Left ventricle myocardium superior (tissue), 1 donor: ENCODE measurements around the gene ATP6V0E2. TPM values are rescaled to one million over a fixed set of nuclear protein-coding genes. Genes with fewer than 3 reads are reported as not detected.
"Not testable (repeated sequence)": the region's sequence is repeated elsewhere in the genome, so short reads cannot be mapped to it uniquely, and the experiment has no call there.

Experiments used
- ATAC-seq: fragments of 200-7000 bp; cut with Tn5 transposase; one replicate; pipeline ENCODE4 v1.9.1; 2020; ENCODE audit warnings: mild to moderate bottlenecking, moderate library complexity
- DNase-seq: peaks from one replicate; pipeline ENCODE4 v3.0.0-alpha.2; 2020
- intact Hi-C: fragments of 100-400 bp; cut with micrococcal nuclease; formaldehyde crosslinking; loops from one replicate; pipeline ENCODE4 v1.11.0; 2022
- total RNA-seq: library from RNA; stranded (reverse); fragmentation: NEBNext Ultra II Directional; extraction: Animal tissue kit (Norgen Biotek cat#: 25700); gene quantifications from one replicate; pipeline ENCODE4 v1.2.1, GENCODE V29; 2021
- donor health status: DM: no; HTN: yes; CAD: no; lungs with severe emphysema.

ATP6V0E2 gene
- total RNA-seq, 1 donor from 2014 or later = 168 TPM

DNA sequence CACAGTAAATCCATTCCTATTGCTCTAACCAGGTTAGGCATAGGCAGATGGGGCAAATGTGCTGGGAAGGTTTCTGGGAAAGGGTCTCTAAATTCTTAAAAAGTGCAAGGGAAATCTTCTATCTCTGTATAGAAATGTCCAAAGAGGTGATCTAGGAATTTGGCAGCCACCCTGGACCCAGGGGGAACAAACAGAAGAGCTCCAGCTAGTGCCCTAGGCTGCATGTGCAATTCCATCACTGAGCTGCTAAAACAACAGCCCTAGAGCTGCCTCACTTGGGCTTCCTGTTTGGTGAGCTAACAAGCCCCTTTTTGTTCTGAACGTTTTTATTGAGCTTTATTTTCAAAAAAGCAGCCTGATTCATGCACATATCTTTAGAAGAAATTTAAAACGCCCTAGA lies 16.9 kb downstream of the ATP6V0E2 start:
- ATAC-seq, intact Hi-C loops, DNase-seq: not testable (repeated sequence)

DNA sequence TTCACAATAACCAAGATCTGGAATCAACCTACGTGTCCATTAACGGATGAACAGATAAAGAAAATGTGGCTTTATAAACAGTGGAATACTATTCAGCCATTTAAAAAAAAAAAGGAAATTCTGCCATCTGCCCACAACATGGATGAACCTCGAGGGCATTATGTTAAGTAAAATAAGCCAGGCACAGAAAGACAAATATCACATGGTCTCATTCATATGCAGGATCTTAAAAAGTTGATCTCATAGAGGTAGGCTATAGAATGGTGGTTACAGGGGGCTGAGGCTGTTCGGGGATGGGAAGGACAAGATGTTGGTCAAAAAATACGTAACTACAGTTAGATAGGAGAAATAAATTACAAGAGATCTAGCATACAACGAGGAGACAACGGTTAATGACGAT lies 21.2 kb downstream of the ATP6V0E2 start:
- ATAC-seq, intact Hi-C loops, DNase-seq: not testable (repeated sequence)

DNA sequence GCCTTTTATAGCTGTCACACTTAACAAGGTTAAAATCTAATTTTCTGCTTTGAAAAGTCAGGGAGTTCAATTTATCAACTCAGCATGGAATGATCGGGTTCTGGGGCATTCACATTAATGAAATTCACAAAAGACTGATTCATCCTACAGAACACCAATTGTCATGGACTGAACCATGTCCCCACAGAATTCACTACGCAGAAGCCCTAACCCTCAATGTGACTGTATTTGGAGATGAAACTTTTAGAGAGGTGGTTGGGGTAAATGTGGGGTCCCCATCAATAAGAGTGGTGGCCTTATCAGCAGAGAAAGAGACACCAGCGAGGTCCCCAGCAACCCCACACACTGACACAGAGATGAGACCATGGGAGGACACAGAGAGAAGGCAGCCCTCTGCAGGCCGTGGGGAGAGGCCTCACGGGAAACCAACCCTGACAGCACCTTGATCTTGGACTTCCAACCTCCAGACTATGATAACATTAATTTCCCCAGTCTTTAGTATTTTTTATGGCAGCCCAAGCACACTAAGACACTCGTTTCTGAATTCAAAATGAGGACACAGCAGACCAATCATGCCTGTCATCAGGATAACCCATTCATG lies 34.1 kb downstream of the ATP6V0E2 start:
- intact Hi-C loops, DNase-seq, ATAC-seq: not testable (repeated sequence)

DNA sequence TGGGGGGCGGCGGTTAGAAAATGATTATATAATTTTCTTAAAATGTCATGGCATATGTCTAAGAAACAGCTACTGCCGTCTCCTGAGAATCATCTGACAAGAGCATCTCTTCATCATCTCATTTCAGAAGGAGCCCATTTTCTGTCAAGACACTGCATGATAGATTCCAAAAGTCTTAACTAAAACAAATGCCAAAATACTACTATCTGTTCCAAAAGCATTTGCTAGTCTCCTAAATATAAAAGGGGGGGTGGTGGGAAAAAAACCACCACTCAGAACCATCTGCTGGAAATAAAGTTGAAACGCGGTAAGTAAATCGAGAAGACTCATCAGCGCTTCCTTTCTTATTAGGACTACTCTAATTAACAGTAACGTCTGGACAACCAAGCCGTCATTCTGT lies 36.5 kb downstream of the ATP6V0E2 start:
- intact Hi-C loops, DNase-seq, ATAC-seq: not testable (repeated sequence)

DNA sequence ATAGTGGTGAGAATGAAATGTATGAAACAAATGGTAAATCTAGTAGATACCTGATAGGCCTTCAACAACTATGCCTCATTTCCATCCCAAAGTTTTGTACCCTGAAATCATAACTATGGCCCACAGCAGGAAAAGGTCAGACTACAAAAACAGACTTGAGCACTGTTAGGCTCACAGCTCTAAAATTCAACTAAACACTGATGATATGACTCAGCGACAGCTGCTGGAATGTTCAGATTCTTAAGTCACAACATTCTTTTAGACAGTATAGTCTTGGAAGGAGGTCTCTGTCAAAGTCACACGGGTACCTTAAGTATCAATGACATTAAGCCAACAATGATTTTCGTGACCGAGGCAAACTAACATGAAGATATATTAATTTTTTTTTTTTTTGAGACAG lies 38.4 kb downstream of the ATP6V0E2 start:
- DNase-seq, intact Hi-C loops, ATAC-seq: not testable (repeated sequence)

DNA sequence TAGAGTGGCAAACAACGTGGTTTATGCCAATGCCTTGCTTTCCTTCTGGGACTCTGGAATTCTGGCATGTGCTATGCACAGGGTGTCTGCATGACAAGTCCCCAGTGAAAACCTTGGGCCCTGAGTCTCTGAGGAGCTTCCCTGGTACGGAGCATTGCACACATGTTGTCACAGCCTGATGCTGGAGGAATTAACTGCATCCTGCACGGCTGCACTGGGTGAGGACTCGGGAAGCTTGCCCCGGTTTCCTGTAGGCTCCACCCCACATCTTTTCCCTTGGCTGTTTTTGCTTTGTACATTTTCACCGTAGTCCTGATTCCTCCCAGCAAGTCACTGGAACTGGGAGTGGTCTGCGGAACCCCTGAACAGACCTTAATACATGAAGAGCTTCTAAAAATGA lies 52.6 kb downstream of the ATP6V0E2 start:
- intact Hi-C loops, ATAC-seq, DNase-seq: not testable (repeated sequence)

Other genes starting within 250 kb of the ATP6V0E2 start
- 7.8 TPM for gene ZNF467, start 100.4 kb upstream of the ATP6V0E2 start, total RNA-seq
- gene ZNF862, start 35.6 kb upstream of the ATP6V0E2 start, total RNA-seq = 9.5 TPM